Adrenal gland (tissue), 12 donors: ENCODE results near the gene AGTPBP1. TPM values are rescaled to one million over a fixed set of nuclear protein-coding genes. Genes with fewer than 3 reads are reported as not detected.

ENCODE experiments used
- DNase-seq, 7 donors: peaks; one replicate each; pipeline ENCODE4 v3.0.0-alpha.2; 2019 to 2020
- H3K27ac ChIP-seq, 5 donors: fragments of 200-600 bp; sonication (generic) in 4 of 5; 1 replicate in 3 of 5; 2 replicates in 2 of 5; pipeline versions ENCODE4 v1.5.1 to v1.8.0; 2016 to 2020; ENCODE audit warnings: mild to moderate bottlenecking in 1 of 5
- H3K27me3 ChIP-seq: fragments of 200-600 bp; 2 replicates; pipeline ENCODE4 v1.8.0; 2021
- H3K36me3 ChIP-seq, 2 donors: fragments of 200-600 bp; replicated peaks in 1 of 2; 1 replicate in 1 of 2; 2 replicates in 1 of 2; pipeline versions ENCODE4 v1.5.1 to v1.8.0; 2018 to 2022
- H3K4me1 ChIP-seq, 2 donors: fragments of 200-600 bp; replicated peaks in 1 of 2; 1 replicate in 1 of 2; 2 replicates in 1 of 2; pipeline versions ENCODE4 v1.5.1 to v1.8.0; 2018 to 2021
- H3K4me3 ChIP-seq, 4 donors: fragments of 200-600 bp; sonication (generic) in 3 of 4; one replicate each; pipeline ENCODE4 v1.5.1; 2016 to 2018
- H3K9me3 ChIP-seq, 3 donors: fragments of 200-600 bp; sonication (generic) in 1 of 3; replicated peaks in 1 of 3; 1 replicate in 2 of 3; 2 replicates in 1 of 3; pipeline versions ENCODE4 v1.5.1 to v1.8.0; 2016 to 2021
- POLR2A ChIP-seq, 2 donors: fragments of 450-650 bp; IDR thresholded peaks; one replicate each; pipeline ENCODE4 v1.6.1; 2017; ENCODE audit warnings: antibody characterized with exemption in 2 of 2, mild to moderate bottlenecking in 2 of 2, moderate library complexity in 1 of 2
- WGBS, 4 donors: extraction: QIAGEN DNeasy Blood & Tissue Kit in 2 of 4; methylation state at CpG; one replicate each; pipeline versions ENCODE4 v1.1.5 to v1.1.7; 2013 to 2017; 5-methylcytosine and 5-hydroxymethylcytosine counted together
- intact Hi-C, 2 donors: fragments of 100-400 bp; cut with DNase I; formaldehyde crosslinking; loops; one replicate each; pipeline versions ENCODE4 v1.14.1 to v1.15.0; 2022 to 2023
- polyA plus RNA-seq, 3 donors: library from polyadenylated mRNA; stranded (reverse); fragments of 200-250 nt in 2 of 3; fragments of 350-450 nt in 1 of 3; fragmentation: Illumina TruSeq in 1 of 3; extraction: RNeasy Lipid Tissue Mini Kit (QIAGEN cat#74804) in 1 of 3; gene quantifications; one replicate each; pipeline ENCODE4 v1.2.3, GENCODE V29; 2013 to 2014
- total RNA-seq, 9 donors: library from RNA; depleted of rRNA in 4 of 9; stranded (reverse); fragments of >200 nt in 4 of 9; fragments of 120-200 nt in 1 of 9; fragmentation: NEBNext Ultra II Directional in 1 of 9; extraction: Animal tissue kit (Norgen Biotek cat#: 25700) in 1 of 9; gene quantifications; one replicate each; pipeline versions ENCODE4 v1.1.0 to v1.2.4, GENCODE V29; 2013 to 2023
- TF ChIP-seq, protein P1 (sequence below), 6 experiments: fragments of 450-650 bp in 4 of 6; fragments of 200-600 bp in 2 of 6; sonication (generic) in 1 of 6; IDR thresholded peaks; 1 replicate in 5 of 6; 2 replicates in 1 of 6; pipeline versions ENCODE4 v1.5.1 to v1.8.0; 2016 to 2021; ENCODE audit warnings: antibody characterized with exemption in 6 of 6, mild to moderate bottlenecking in 2 of 6, moderate library complexity in 1 of 6
- donor health status: healthy with polysubstance abuse.
- donor health status: Bipolar disorder and iron deficiency.
- donor health status: DM: yes; HTN: yes; CAD: no.
- donor health status: DM: no; HTN: no; CAD: no.
- donor health status: DM: no; HTN: no; CAD: no.
- donor health status: DM: yes; HTN: yes; CAD: no.

The AGTPBP1 gene
- total and polyA plus RNA-seq, 12 donors = 4.2 to 27.5 (median 11.6) TPM

DNA sequence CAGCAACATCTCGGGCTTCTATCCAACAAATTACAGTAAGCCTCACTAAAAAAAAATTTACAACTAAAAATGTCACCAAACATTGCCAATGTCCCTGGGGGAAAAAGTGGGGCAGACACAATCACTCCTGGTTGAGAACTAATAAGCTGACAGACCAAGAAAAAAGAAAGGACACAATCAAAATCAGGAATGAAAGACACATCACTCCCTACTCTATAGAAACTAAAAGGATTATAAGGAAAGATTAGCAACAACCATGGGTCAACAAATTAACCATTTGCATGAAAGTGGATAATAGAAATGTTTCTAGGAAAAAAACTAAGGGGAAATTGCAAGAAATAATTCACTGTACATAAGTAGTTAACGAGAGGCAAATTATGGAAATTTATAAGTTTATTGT lies 53.4 kb downstream of the AGTPBP1 start:
- WGBS, 4 donors = 83 to 91% (median 90%) methylated on average over 2 of the region's 2 CpGs

DNA sequence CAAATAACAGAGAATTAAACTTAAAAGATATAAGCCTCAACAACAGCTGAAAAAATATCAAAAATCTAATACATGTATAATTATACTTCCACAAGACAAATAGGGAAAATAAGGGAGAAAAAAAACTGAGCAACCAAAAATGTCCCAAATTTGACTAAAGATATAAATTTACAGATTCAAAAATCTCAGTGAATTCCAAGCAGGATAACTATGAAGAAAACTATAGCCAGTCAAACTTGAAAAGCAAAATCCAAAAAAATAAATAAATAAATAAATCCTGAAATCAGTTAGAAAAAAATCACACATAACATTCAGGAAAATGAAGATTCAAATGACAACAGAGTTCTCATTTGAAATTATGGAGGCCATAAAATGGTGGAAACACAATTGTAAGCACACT lies 56.7 kb downstream of the AGTPBP1 start:
- Histone ChIP-seq H3K27ac (no peak overlapping the region), H3K36me3 (no peaks in the 10 kb centered on the region), H3K4me1 (no peaks in the 10 kb centered on the region), H3K4me3 (no peak overlapping the region), H3K9me3 (no peaks in the 10 kb centered on the region), H3K27me3 (no peaks in the 10 kb centered on the region)
- intact Hi-C loops = no loop called here
- no peak for DNase-seq
- TF ChIP-seq, protein P1, sequence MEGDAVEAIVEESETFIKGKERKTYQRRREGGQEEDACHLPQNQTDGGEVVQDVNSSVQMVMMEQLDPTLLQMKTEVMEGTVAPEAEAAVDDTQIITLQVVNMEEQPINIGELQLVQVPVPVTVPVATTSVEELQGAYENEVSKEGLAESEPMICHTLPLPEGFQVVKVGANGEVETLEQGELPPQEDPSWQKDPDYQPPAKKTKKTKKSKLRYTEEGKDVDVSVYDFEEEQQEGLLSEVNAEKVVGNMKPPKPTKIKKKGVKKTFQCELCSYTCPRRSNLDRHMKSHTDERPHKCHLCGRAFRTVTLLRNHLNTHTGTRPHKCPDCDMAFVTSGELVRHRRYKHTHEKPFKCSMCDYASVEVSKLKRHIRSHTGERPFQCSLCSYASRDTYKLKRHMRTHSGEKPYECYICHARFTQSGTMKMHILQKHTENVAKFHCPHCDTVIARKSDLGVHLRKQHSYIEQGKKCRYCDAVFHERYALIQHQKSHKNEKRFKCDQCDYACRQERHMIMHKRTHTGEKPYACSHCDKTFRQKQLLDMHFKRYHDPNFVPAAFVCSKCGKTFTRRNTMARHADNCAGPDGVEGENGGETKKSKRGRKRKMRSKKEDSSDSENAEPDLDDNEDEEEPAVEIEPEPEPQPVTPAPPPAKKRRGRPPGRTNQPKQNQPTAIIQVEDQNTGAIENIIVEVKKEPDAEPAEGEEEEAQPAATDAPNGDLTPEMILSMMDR (IDR thresholded peaks at IDR 0.05) = no peak
- TF ChIP-seq POLR2A (IDR thresholded peaks at IDR 0.05) = no peak

More for the DNA sequence above, 53.4 kb downstream of the AGTPBP1 start:
- H3K27me3 ChIP-seq = no peaks in the 10 kb centered on the region
- H3K36me3 ChIP-seq = no peaks in the 10 kb centered on the region
- intact Hi-C loops = no loop called here
- no peak for DNase-seq
- H3K4me1 ChIP-seq = no peaks in the 10 kb centered on the region
- no peaks in the 10 kb centered on the region for H3K9me3 ChIP-seq
- TF ChIP-seq, protein P1 (IDR thresholded peaks at IDR 0.05) = no peak
- no peak for TF ChIP-seq POLR2A (IDR thresholded peaks at IDR 0.05)
- no peak overlapping the region for H3K4me3 ChIP-seq
- no peak overlapping the region for H3K27ac ChIP-seq

DNA sequence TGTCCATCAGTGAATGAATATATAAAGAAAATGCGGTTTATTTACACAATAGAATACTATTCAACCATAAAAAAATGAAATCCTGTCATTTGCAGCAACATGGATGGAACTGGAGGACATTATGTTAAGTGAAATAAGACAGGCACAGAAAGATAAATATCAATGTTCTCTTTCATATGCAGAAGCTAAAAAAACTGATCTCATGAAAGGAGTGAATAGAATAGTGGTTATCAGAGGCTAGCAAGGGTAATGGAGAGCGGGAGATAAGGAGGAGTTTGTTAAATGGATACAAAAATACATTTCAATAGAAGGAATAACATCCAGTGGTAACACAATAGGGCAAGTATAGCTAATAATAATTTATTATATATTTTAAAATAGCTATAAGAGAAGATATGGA lies 65.0 kb downstream of the AGTPBP1 start:
- 89 to 97% (median 93%) methylated on average over 2 of the region's 2 CpGs for WGBS, 4 donors
- intact Hi-C loops = no loop called here
- Histone ChIP-seq H3K4me3 (no peak overlapping the region), H3K36me3 (no peaks in the 10 kb centered on the region), H3K27me3 (no peaks in the 10 kb centered on the region), H3K4me1 (no peaks in the 10 kb centered on the region), H3K27ac (no peak overlapping the region), H3K9me3 (no peaks in the 10 kb centered on the region)
- TF ChIP-seq, protein P1 (IDR thresholded peaks at IDR 0.05) = no peak
- TF ChIP-seq POLR2A (IDR thresholded peaks at IDR 0.05) = no peak
- no peak for DNase-seq

DNA sequence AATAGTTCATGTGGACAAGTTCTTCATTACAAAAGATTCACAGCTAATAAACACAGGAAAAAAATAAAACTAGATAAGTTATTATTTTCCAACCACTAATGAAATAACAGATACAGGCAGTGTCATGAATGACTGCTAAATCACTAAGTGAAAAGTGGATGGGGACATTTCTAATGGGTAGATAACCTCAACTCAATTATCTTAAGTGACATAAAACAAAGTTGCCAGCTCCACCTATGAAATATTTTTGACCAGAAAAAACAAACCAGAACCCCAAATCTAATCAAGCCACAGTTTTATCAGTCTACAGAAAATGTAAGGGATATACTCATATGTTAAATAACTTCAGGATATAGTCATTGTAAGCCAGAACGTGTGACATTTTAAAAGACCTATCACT lies 74.4 kb downstream of the AGTPBP1 start:
- no peak for TF ChIP-seq POLR2A (IDR thresholded peaks at IDR 0.05)
- TF ChIP-seq, protein P1 (IDR thresholded peaks at IDR 0.05) = no peak
- Histone ChIP-seq H3K9me3 (no peaks in the 10 kb centered on the region), H3K4me1 (no peaks in the 10 kb centered on the region), H3K27me3 (no peaks in the 10 kb centered on the region), H3K4me3 (no peak overlapping the region), H3K27ac (no peak overlapping the region), H3K36me3 (no peaks in the 10 kb centered on the region)
- no peak for DNase-seq
- WGBS, 4 donors = 79 to 91% (median 87%) methylated on average over 1 of the region's 1 CpG
- intact Hi-C loops = no loop called here
